ENCODE data around the gene PXDN.

Gene PXDN

GRCh38 chr2:1751767-1752725, 7.7 kb upstream of the PXDN start:
- no peak for DNase-seq

- DNase-seq = peak; percentile 61
Measured at GRCh38 chr2:1750933-1751766, 6.8 kb upstream of the PXDN start.

GRCh38 chr2:1750270-1750932, 6.1 kb upstream of the PXDN start:
- no peak for DNase-seq

- DNase-seq = no peak
Measured at GRCh38 chr2:1749489-1750119, 5.3 kb upstream of the PXDN start.

- DNase-seq = no peak
Measured at GRCh38 chr2:1748741-1749488, 4.6 kb upstream of the PXDN start.

GRCh38 chr2:1748176-1748740, 3.9 kb upstream of the PXDN start:
- DNase-seq = no peak

- DNase-seq = no peak
Measured at GRCh38 chr2:1747065-1747941, 3.0 kb upstream of the PXDN start.

GRCh38 chr2:1746174-1747064, 2.1 kb upstream of the PXDN start:
- no peak for DNase-seq

- no peak for DNase-seq
Measured at GRCh38 chr2:1745171-1746023, 1.1 kb upstream of the PXDN start.

GRCh38 chr2:1744151-1744445, 217 bp downstream of the PXDN start:
- no peak for DNase-seq

GRCh38 chr2:1743396-1744150, 742 bp downstream of the PXDN start:
- peak; percentile 18 for DNase-seq

- DNase-seq = no peak
Measured at GRCh38 chr2:1742681-1743395, 1.5 kb downstream of the PXDN start.

GRCh38 chr2:1742301-1742680, 2.0 kb downstream of the PXDN start:
- DNase-seq = no peak

GRCh38 chr2:1741851-1742250, 2.5 kb downstream of the PXDN start:
- no peak for DNase-seq

GRCh38 chr2:1740716-1741589, 3.4 kb downstream of the PXDN start:
- DNase-seq = no peak
